A673 (cell line): ENCODE measurements around the gene GOLPH3. TPM values are rescaled to one million over a fixed set of nuclear protein-coding genes. Genes with fewer than 3 reads are reported as not detected.
"Not testable (repeated sequence)": the region's sequence is repeated elsewhere in the genome, so short reads cannot be mapped to it uniquely, and the experiment has no call there.

Experiments used
- BruUV-seq: library from RNA; stranded (reverse); fragments of 400-500 nt; replicated peaks from 2 replicates; lab custom pipeline; 2021; lab: Mats Ljungman, UMichigan
- CTCF ChIA-PET: fragments of 300-600 bp; sonication (Branson Sonifier 250); formaldehyde crosslinking; loops from one replicate; lab custom pipeline; 2022; ENCODE audit warnings: antibody characterized with exemption; lab: Charles Lee
- POLR2A ChIA-PET: fragments of 300-600 bp; sonication (Branson Sonifier 250); formaldehyde crosslinking; loops from one replicate; lab custom pipeline; 2022; ENCODE audit warnings: antibody characterized with exemption; ENCODE audit not compliant: low non-redundant PET; lab: Charles Lee
- DNase-seq: peaks from one replicate; pipeline ENCODE4 v3.0.0-alpha.2; 2015; ENCODE audit warnings: low spot score
- H3K27ac ChIP-seq: fragments of 200-600 bp; sonication (generic); 2 replicates; pipeline ENCODE4 v1.5.1; 2016; ENCODE audit warnings: mixed run types, low read depth, mild to moderate bottlenecking, mixed read lengths, antibody characterized with exemption, low read length; ENCODE audit not compliant: poor library complexity, severe bottlenecking
- H3K27me3 ChIP-seq: fragments of 200-600 bp; sonication (generic); replicated peaks from 2 replicates; pipeline ENCODE4 v1.6.1; 2017; ENCODE audit warnings: mixed run types, low read depth, mild to moderate bottlenecking, mixed read lengths, antibody characterized with exemption, low read length; ENCODE audit not compliant: insufficient read depth, poor library complexity
- H3K36me3 ChIP-seq: fragments of 200-600 bp; sonication (generic); 2 replicates; pipeline ENCODE4 v1.6.1; 2016; ENCODE audit warnings: mixed run types, mild to moderate bottlenecking, mixed read lengths, antibody characterized with exemption, low read length; ENCODE audit not compliant: insufficient read depth, poor library complexity, severe bottlenecking
- H3K4me1 ChIP-seq: fragments of 200-600 bp; sonication (generic); 2 replicates; pipeline ENCODE4 v1.6.1; 2017; ENCODE audit warnings: mixed run types, mild to moderate bottlenecking, mixed read lengths, antibody characterized with exemption, low read length; ENCODE audit not compliant: insufficient read depth, poor library complexity, severe bottlenecking
- H3K4me3 ChIP-seq: fragments of 200-600 bp; sonication (generic); 2 replicates; pipeline ENCODE4 v1.5.1; 2016; ENCODE audit warnings: low read depth, mixed run types, mild to moderate bottlenecking, mixed read lengths, low read length; ENCODE audit not compliant: poor library complexity, severe bottlenecking
- H3K9me3 ChIP-seq: fragments of 200-600 bp; sonication (generic); 2 replicates; pipeline ENCODE4 v1.6.1; 2016; ENCODE audit warnings: mixed run types, low read depth, mild to moderate bottlenecking, mixed read lengths, antibody characterized with exemption, low read length; ENCODE audit not compliant: poor library complexity, severe bottlenecking
- CTCF ChIP-seq: fragments of 300-800, 200-600 bp; sonication (generic); conservative IDR thresholded peaks from 2 replicates; pipeline ENCODE4 v1.5.1; 2017; ENCODE audit warnings: low read depth, mild to moderate bottlenecking, antibody characterized with exemption, low read length, moderate library complexity, mixed read lengths
- EZH2 ChIP-seq: fragments of 200-600 bp; sonication (generic); IDR thresholded peaks from 2 replicates; pipeline ENCODE4 v1.6.1; 2017; ENCODE audit warnings: borderline replicate concordance, low read depth, mild to moderate bottlenecking, mixed read lengths, antibody characterized with exemption, low read length; ENCODE audit not compliant: poor library complexity, severe bottlenecking
- intact Hi-C: fragments of 100-400 bp; cut with micrococcal nuclease; formaldehyde crosslinking; loops from one replicate; pipeline ENCODE4 v1.10.0; 2022; ENCODE audit not compliant: unreplicated experiment
- total RNA-seq: library from RNA; stranded (reverse); gene quantifications from 2 replicates; pipeline ENCODE4 v1.2.3, GENCODE V29; 2021

Gene GOLPH3
- total RNA-seq, 1 experiment from 2014 or later = 64.6 TPM

GRCh38 chr5:32182463-32183063 lies 8.4 kb upstream of the GOLPH3 start:
- ChIA-PET CTCF (no interaction called here), POLR2A (no interaction called here)
- Histone ChIP-seq H3K27me3 (no peaks in the 10 kb centered on the region), H3K27ac (no peak overlapping the region), H3K9me3 (peaks cover 3% of the 10 kb centered on the region), H3K4me1 (no peaks in the 10 kb centered on the region), H3K4me3 (no peak overlapping the region), H3K36me3 (no peaks in the 10 kb centered on the region)
- no TSS peak for BruUV-seq
- intact Hi-C loops = no loop called here
- TF ChIP-seq CTCF (no peak), EZH2 (no peak)
- no peak for DNase-seq

- H3K4me1 ChIP-seq = peaks cover 19% of the 10 kb centered on the region
- H3K36me3 ChIP-seq = peaks cover 36% of the 10 kb centered on the region
- ChIA-PET CTCF (interaction anchor here (0.7 kb wide), 1 partner anchor 244 kb away, joined by 3 read pairs; no protein-coding TSS in a partner anchor), POLR2A (no interaction called here)
- no peaks in the 10 kb centered on the region for H3K27me3 ChIP-seq
- H3K9me3 ChIP-seq = no peaks in the 10 kb centered on the region
- intact Hi-C loops = loop anchor here (5.0 kb wide), 1 partner anchor 51 kb away; no protein-coding TSS in a partner anchor
- BruUV-seq = no TSS peak
- TF ChIP-seq CTCF (no peak), EZH2 (no peak)
- peak overlapping the region; percentile 100 for H3K27ac ChIP-seq
- peak; percentile 79 for DNase-seq
- peak overlapping the region; percentile 99 for H3K4me3 ChIP-seq
Measured at GRCh38 chr5:32173267-32174010, 680 bp downstream of the GOLPH3 start.

- H3K4me1 ChIP-seq = peaks cover 19% of the 10 kb centered on the region
- intact Hi-C loops = loop anchor here (5.0 kb wide), 1 partner anchor 51 kb away; no protein-coding TSS in a partner anchor
- H3K4me3 ChIP-seq = peak overlapping the region; percentile 99
- TF ChIP-seq EZH2 (no peak), CTCF (no peak)
- no peaks in the 10 kb centered on the region for H3K9me3 ChIP-seq
- CTCF ChIA-PET = interaction anchor here (0.6 to 0.7 kb wide), 2 partner anchors 86 to 243 kb away, joined by 3 to 5 read pairs; no protein-coding TSS in a partner anchor
- POLR2A ChIA-PET = no interaction called here
- no peaks in the 10 kb centered on the region for H3K27me3 ChIP-seq
- TSS peak; percentile 40 for BruUV-seq
- peaks cover 42% of the 10 kb centered on the region for H3K36me3 ChIP-seq
- H3K27ac ChIP-seq = peak overlapping the region; percentile 100
- no peak for DNase-seq
Measured at GRCh38 chr5:32172923-32173266, 1.2 kb downstream of the GOLPH3 start.

- H3K36me3 ChIP-seq = peaks cover 47% of the 10 kb centered on the region
- not testable (repeated sequence) for BruUV-seq, H3K27me3 ChIP-seq, H3K9me3 ChIP-seq
- H3K4me3 ChIP-seq = peak overlapping the region; percentile 99
- ChIA-PET CTCF (interaction anchor here (0.6 to 0.7 kb wide), 2 partner anchors 87 to 243 kb away, joined by 3 to 5 read pairs; no protein-coding TSS in a partner anchor), POLR2A (interaction anchor here (0.7 kb wide), 1 partner anchor 107 kb away, joined by 3 read pairs; no protein-coding TSS in a partner anchor)
- H3K4me1 ChIP-seq = peaks cover 19% of the 10 kb centered on the region
- intact Hi-C loops = loop anchor here (5.0 kb wide), 1 partner anchor 50 kb away; no protein-coding TSS in a partner anchor
- peak overlapping the region; percentile 100 for H3K27ac ChIP-seq
- peak; percentile 44 for DNase-seq
Measured at GRCh38 chr5:32172186-32172911, 1.8 kb downstream of the GOLPH3 start.
